Lower leg skin (tissue), 4 donors: ENCODE measurements around the gene CAMK2A. TPM values are rescaled to one million over a fixed set of nuclear protein-coding genes. Genes with fewer than 3 reads are reported as not detected.

Experiments used
- DNase-seq, 2 donors: peaks; one replicate each; pipeline ENCODE4 v3.0.0-alpha.2; 2019; ENCODE audit warnings: low spot score in 2 of 2
- H3K4me3 ChIP-seq: fragments of 200-600 bp; sonication (generic); 2 replicates; pipeline ENCODE4 v1.5.1; 2017; ENCODE audit warnings: mild to moderate bottlenecking, low read depth; ENCODE audit not compliant: poor library complexity, severe bottlenecking
- POLR2A ChIP-seq, 2 donors: fragments of 450-650 bp; IDR thresholded peaks; one replicate each; pipeline ENCODE4 v1.6.1; 2016 to 2017; ENCODE audit warnings: antibody characterized with exemption in 2 of 2, mild to moderate bottlenecking in 1 of 2, moderate library complexity in 1 of 2
- WGBS, 2 donors: methylation state at CpG; one replicate each; pipeline ENCODE4 v1.1.5; 2018; 5-methylcytosine and 5-hydroxymethylcytosine counted together
- intact Hi-C: fragments of 100-400 bp; cut with DNase I; formaldehyde crosslinking; loops from one replicate; pipeline ENCODE4 v1.15.0; 2023; ENCODE audit warnings: low total_unique reads
- total RNA-seq, 4 donors: library from RNA; depleted of rRNA; stranded (reverse); fragments of >200 nt; gene quantifications; one replicate each; pipeline ENCODE4 v1.1.0, GENCODE V29; 2016
- TF ChIP-seq, protein P1 (sequence below), 3 donors: fragments of 450-650 bp; IDR thresholded peaks; one replicate each; pipeline ENCODE4 v1.5.1; 2016; ENCODE audit warnings: antibody characterized with exemption in 3 of 3, mild to moderate bottlenecking in 3 of 3, moderate library complexity in 2 of 3

Gene CAMK2A
- total RNA-seq, 4 donors from 2014 or later: 0.23 TPM; not detected in 3

DNA sequence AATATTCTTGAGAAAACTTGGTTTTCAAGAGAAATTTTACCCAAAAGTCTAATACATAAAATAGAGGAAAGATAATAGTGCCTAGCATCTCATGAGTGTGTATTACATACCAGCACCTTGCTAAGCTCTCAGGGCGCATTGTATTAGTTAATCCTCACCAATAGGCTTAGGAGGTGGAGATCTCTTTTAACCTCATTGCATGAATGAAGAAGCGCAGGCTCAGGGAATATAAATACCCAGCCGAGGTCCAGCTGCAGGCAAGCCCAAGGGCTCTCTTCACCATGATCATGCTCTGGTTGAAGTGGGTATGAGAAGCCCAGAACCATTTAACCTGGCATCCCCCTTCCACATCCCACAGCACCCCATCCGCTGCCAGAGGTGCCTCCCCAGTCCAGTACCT lies 46.0 kb downstream of the CAMK2A start:
- 62 to 85% methylated on average over 4 of the region's 4 CpGs for WGBS, 2 donors
- intact Hi-C loops: no loop called here
- TF ChIP-seq POLR2A (IDR thresholded peaks at IDR 0.05): no peak
- TF ChIP-seq, protein P1, sequence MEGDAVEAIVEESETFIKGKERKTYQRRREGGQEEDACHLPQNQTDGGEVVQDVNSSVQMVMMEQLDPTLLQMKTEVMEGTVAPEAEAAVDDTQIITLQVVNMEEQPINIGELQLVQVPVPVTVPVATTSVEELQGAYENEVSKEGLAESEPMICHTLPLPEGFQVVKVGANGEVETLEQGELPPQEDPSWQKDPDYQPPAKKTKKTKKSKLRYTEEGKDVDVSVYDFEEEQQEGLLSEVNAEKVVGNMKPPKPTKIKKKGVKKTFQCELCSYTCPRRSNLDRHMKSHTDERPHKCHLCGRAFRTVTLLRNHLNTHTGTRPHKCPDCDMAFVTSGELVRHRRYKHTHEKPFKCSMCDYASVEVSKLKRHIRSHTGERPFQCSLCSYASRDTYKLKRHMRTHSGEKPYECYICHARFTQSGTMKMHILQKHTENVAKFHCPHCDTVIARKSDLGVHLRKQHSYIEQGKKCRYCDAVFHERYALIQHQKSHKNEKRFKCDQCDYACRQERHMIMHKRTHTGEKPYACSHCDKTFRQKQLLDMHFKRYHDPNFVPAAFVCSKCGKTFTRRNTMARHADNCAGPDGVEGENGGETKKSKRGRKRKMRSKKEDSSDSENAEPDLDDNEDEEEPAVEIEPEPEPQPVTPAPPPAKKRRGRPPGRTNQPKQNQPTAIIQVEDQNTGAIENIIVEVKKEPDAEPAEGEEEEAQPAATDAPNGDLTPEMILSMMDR (IDR thresholded peaks at IDR 0.05): no peak
- DNase-seq: no peak
- no peak overlapping the region for H3K4me3 ChIP-seq

DNA sequence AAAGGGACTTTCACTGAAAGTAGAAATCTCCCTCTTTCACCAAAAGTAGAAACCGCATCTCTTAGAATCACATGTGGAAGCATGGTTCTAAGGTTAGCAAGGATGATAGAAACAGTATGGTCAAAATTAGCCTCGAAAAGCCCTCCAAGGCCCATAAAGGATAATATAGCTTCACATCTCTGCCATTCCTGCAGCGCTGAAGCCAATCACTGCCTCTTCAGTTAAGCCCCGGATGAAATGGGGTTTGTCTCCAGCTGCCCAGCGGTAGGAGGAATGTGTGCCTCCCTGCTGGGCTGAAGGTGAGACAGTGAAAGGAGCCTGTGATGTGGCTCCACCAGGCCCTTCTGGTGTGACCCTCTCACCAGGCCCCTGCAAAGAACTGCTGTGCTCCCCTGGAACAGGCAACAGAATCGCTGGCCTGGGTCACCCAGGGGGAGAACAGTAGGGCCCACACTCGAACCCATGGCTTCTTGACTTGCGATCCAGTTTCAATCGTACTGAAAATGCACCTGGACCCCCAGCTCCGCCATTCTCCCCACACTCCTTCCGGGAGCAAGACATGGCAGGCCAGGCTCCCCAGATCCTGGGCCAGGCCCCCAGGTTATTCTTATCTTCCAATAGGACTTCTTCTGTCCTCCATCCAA lies 47.2 kb downstream of the CAMK2A start:
- intact Hi-C loops: no loop called here
- no peak overlapping the region for H3K4me3 ChIP-seq
- DNase-seq: no peak
- WGBS, 2 donors: 93% methylated on average over 11 of the region's 11 CpGs
- TF ChIP-seq, protein P1 (IDR thresholded peaks at IDR 0.05): no peak
- no peak for TF ChIP-seq POLR2A (IDR thresholded peaks at IDR 0.05)

DNA sequence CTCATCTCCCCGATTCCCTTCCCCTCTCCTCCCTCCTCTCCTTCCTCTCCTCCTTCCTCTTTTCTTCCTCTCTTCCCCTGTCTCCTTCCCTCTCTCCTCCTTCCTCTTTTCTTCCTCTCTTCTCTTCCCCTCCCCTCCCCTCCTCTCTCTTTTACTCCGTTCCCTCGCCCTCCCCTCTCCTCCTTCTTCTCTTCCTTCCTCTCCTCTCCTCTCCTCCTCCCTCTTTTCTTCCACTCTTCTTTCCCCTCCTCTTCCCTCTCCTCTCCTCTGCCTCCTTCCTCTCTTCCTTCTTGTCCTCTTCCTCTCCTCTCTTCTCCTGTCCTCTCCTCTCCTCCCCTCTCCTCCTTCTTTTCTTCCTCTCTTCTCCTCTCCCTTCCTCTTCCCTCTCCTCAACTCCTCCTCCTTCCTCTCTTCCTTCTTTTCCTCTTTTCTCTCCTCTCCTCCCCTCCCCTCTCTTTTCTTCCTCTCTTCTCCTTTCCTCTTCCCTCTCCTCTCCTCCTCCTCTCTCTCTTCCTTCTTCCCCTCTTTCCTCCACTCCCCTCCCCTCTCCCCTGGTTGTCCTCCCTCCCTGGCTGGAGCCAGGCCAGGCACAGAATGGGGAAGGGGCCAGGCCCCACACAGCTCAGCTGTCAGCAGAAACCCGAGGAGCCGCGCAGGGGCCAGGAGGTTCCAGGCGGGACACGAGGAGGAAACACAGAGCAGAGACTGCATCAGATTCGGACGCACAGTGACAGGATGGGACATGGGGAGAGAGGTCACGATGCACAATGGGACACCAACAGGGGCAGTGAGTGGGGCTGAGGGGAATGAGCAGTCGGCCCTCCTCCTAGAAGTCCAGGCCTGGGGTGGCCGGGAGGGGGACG lies 48.0 kb downstream of the CAMK2A start:
- WGBS, 2 donors: 73% methylated on average over 14 of the region's 14 CpGs
- DNase-seq: no peak
- TF ChIP-seq POLR2A (IDR thresholded peaks at IDR 0.05): no peak
- TF ChIP-seq, protein P1 (IDR thresholded peaks at IDR 0.05): no peak
- H3K4me3 ChIP-seq: no peak overlapping the region
- intact Hi-C loops: no loop called here

DNA sequence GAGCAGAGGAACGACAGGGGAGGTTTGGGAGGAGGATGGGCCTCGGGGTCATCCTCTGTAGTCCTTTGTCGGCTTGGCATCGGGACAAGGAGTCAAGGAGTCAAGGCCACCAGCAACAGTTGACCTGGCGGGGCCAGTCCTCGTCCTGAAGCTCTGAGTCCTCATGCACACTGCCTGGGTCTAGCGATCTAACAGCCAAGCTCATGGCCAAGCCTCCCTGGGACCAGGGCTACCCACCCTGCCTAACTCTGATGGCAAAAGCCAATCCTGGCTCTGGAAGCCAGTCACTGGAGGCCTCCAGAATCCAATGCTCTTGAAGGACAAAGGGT lies 49.8 kb downstream of the CAMK2A start:
- no peak for DNase-seq
- WGBS, 2 donors: 92 to 95% methylated on average over 7 of the region's 7 CpGs
- no peak for TF ChIP-seq POLR2A (IDR thresholded peaks at IDR 0.05)
- intact Hi-C loops: no loop called here
- H3K4me3 ChIP-seq: no peak overlapping the region

DNA sequence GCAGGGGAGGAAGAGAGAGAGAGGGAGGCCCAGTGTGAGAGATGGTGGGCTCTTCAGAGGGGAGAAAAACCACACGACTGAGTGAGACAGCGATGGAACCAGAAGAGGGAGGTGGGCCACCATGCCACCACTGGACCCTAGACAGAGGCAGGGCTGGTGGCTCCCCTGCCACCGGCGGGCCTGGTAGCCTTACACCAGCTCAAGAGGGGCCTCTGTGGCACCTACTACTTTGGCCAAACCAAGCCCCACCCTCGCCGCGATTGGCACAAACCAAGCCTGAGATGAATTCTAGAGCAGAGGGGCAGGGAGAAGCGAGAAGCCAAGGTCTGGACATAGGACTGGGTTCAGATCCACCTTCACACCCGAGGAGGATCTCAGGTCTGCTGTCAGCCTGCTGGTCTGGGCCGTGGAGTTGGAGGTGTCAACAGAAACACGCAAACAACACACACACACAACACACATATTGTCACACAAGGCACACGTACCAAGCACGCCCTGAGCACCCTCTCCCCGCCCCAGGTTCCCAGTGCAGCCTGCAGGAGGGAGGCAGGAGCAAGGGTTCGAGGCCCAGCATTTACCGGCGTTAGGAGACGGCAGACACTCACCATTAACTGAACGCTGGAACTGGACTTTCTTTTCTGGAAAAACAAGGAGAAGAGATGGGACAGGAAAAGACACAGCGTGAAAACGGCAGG lies 50.3 kb downstream of the CAMK2A start:
- no peak overlapping the region for H3K4me3 ChIP-seq
- TF ChIP-seq, protein P1 (IDR thresholded peaks at IDR 0.05): no peak
- TF ChIP-seq POLR2A (IDR thresholded peaks at IDR 0.05): no peak
- DNase-seq: no peak
- intact Hi-C loops: no loop called here
- WGBS, 2 donors: 93 to 94% methylated on average over 21 of the region's 21 CpGs

DNA sequence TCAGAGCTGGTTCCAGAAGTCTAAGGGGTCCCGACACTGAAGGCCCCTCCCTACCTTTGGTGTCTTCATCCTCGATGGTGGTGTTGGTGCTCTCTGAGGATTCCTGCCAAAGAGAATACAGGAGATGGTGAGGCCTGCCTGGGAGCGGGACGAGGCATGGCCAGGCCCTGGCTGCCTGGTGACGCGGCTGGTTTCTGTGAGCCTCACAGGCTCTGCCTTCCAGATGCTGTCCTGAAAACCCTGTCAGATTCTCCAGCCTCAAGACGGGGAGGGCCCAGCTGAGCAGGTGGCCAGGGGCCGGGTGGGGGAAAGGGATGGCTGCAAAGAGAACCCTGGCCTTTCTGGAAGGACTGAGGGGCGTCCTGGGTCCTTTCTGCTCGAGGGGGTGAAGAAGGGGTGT lies 50.9 kb downstream of the CAMK2A start:
- WGBS, 2 donors: 88 to 89% methylated on average over 10 of the region's 10 CpGs
- intact Hi-C loops: no loop called here
- no peak overlapping the region for H3K4me3 ChIP-seq
- TF ChIP-seq, protein P1 (IDR thresholded peaks at IDR 0.05): no peak
- TF ChIP-seq POLR2A (IDR thresholded peaks at IDR 0.05): no peak
- no peak for DNase-seq
